Uterus (tissue), 2 donors: Measurements from ENCODE around the gene GON4L.

Experiments used
- POLR2A ChIP-seq, 2 donors: fragments of 450-650 bp; IDR thresholded peaks; one replicate each; pipeline ENCODE4 v1.6.1; 2016; ENCODE audit warnings: antibody characterized with exemption in 2 of 2, mild to moderate bottlenecking in 1 of 2, moderate library complexity in 1 of 2
- TF ChIP-seq, protein P1 (sequence below), 4 experiments: fragments of 200-600 bp in 2 of 4; fragments of 450-650 bp in 2 of 4; sonication (generic) in 2 of 4; IDR thresholded peaks; one replicate each; pipeline ENCODE4 v1.5.1; 2016 to 2019; ENCODE audit warnings: antibody characterized with exemption in 4 of 4, mild to moderate bottlenecking in 2 of 4, moderate library complexity in 1 of 4

DNA sequence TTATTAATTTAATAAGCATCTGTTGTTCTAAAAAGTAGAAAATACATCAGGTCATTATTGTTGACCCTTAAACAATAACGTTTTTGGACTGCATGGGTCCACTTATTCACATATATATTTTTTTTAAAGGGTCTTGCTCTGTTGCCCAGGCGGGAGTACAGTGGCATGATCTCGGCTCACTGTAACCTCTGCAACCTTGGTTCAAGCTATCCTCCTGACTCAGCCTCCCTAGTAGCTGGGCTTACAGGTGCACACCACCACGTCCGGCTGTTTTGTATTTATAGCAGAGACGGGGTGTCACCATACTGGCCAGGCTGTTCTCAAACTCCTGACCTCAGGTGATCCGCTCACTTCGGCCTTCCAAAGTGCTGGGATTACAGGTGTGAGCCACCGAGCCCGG is 115.1 kb downstream of the GON4L start:
- TF ChIP-seq, protein P1, sequence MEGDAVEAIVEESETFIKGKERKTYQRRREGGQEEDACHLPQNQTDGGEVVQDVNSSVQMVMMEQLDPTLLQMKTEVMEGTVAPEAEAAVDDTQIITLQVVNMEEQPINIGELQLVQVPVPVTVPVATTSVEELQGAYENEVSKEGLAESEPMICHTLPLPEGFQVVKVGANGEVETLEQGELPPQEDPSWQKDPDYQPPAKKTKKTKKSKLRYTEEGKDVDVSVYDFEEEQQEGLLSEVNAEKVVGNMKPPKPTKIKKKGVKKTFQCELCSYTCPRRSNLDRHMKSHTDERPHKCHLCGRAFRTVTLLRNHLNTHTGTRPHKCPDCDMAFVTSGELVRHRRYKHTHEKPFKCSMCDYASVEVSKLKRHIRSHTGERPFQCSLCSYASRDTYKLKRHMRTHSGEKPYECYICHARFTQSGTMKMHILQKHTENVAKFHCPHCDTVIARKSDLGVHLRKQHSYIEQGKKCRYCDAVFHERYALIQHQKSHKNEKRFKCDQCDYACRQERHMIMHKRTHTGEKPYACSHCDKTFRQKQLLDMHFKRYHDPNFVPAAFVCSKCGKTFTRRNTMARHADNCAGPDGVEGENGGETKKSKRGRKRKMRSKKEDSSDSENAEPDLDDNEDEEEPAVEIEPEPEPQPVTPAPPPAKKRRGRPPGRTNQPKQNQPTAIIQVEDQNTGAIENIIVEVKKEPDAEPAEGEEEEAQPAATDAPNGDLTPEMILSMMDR (IDR thresholded peaks at IDR 0.05) = no peak
- no peak for TF ChIP-seq POLR2A (IDR thresholded peaks at IDR 0.05)
